ENCODE measurements around the gene IAH1. TPM values are rescaled to one million over a fixed set of nuclear protein-coding genes. Genes with fewer than 3 reads are reported as not detected.
"Not testable (repeated sequence)": the region's sequence is repeated elsewhere in the genome, so short reads cannot be mapped to it uniquely, and the experiment has no call there.

Gene IAH1
- total RNA-seq, 2 donors from 2014 or later: 43.6 to 45.2 TPM

DNA sequence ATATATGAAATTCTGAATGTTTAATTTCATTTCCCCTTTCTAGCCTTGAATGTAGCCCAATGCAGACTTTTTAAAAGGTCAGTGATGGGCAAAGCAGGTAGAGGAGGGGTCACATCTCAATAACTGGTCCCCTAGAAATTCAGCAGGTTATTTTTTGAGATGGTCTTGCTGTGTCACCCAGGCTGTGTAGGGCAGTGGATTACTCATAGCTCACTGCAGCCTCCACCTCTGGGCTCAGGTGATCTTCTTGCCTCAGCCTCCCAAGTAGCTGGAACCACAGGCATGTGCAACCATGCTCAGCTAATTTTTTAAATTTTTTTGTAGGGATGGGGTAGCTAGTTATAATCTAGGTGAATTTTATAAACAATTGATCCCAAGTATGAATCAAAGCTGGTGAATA is 8.8 kb downstream of the IAH1 start:
- DNase-seq: no peak
- no peak overlapping the region for H3K27ac Mint-ChIP-seq
- peaks cover 4% of the 10 kb centered on the region for H3K36me3 Mint-ChIP-seq (ENCODE audit: low read depth)
- H3K4me3 Mint-ChIP-seq: no peak overlapping the region
- H3K27me3 Mint-ChIP-seq: no peaks in the 10 kb centered on the region
- no peaks in the 10 kb centered on the region for H3K9me3 ChIP-seq (ENCODE audit: control insufficient read depth, low read length, poor library complexity, severe bottlenecking)
- ATAC-seq: no peak
- peaks cover 10% of the 10 kb centered on the region for H3K4me1 Mint-ChIP-seq

DNA sequence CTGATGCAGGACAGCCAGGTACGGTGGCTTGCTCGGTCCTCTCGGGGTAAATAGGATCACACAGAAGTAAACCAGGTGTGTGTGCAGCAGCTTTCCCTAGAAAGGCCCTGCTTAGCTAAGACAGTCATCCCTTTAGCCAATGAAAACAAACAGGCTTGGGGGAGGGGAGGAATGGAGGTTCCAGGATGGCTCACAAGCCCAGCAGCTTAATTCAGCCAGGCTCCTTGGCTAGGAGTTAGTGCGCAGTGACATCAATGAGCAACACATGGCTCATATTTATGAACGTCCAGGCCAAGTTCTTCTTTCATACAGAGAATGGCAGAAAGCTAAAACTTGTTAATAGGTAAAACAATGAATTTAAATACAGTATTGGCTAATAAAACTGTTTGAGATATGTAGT is 10.2 kb downstream of the IAH1 start:
- H3K27me3 Mint-ChIP-seq: no peaks in the 10 kb centered on the region
- no peak overlapping the region for H3K4me3 Mint-ChIP-seq
- no peak for ATAC-seq
- H3K36me3 Mint-ChIP-seq (ENCODE audit: low read depth): peaks cover 2% of the 10 kb centered on the region
- no peaks in the 10 kb centered on the region for H3K9me3 ChIP-seq (ENCODE audit: control insufficient read depth, low read length, poor library complexity, severe bottlenecking)
- no peak for DNase-seq
- peak overlapping the region; percentile 45 for H3K27ac Mint-ChIP-seq
- H3K4me1 Mint-ChIP-seq: peaks cover 3% of the 10 kb centered on the region

DNA sequence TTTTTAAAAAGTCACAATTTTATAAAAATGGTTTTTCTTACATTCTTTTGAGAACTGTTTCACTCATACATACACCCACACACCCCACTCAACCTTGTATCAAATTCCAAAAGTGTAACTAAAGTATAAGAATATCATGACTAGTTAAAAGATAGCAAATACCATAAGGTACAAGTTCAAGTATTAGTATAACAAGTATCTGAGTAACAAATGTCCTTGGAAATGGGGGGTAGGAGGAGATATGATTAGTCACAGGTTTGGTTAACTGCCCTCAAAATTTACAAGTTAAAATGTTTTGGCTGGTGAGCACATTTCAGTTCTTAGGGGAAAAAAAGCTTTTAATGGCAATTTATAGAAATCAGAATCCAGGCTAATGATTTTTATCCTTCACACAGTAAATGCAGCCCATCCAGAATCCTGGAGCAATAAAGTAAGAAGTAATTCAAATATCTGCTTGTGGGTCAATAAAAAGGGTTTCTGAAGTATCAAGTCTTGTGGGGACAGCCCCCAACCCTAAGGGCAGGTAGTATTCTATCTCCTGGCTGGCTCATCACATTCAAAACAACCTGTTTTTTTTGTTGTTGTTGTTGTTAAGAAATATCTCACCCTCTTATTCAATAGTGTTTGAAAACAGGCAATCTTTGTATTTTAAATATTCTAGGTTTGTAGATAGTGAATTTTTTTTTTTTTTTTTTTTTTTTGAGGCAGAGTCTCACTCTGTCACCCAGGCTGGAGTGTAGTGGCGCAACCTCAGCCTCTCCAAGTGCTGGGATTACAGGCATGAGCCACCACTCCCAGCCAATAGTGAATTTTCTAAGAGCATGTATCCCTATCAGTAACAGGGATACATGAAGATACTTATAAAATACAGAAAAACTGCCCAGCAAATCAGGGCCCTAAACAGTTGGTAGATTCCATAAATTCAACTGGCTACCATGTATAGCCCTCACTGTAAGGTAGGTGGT is 14.5 kb downstream of the IAH1 start:
- DNase-seq: no peak
- H3K4me1 Mint-ChIP-seq: peaks cover 5% of the 10 kb centered on the region
- no peaks in the 10 kb centered on the region for H3K36me3 Mint-ChIP-seq (ENCODE audit: low read depth)
- ATAC-seq: no peak
- no peaks in the 10 kb centered on the region for H3K9me3 ChIP-seq (ENCODE audit: control insufficient read depth, low read length, poor library complexity, severe bottlenecking)
- no peak overlapping the region for H3K4me3 Mint-ChIP-seq
- peak overlapping the region; percentile 41 for H3K27ac Mint-ChIP-seq
- no peaks in the 10 kb centered on the region for H3K27me3 Mint-ChIP-seq

DNA sequence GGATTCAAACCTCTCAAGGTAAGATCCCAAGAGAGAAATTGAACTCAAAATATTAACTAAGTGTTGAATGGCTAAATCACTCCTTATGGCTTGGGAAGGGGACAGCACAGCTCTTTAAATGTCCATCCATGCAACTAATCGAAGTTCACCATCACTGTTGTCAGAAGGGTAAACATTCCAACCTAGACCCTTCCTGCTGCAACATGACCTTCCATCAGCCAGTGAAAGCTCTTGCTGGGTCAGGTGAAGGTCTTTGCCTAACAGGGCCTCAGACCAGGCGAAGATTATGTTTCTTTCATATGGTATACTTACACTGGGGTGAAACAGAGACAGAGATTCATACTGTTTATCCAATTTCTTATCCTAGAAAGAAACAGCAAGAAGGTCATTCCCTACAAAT is 16.4 kb downstream of the IAH1 start:
- no peaks in the 10 kb centered on the region for H3K36me3 Mint-ChIP-seq (ENCODE audit: low read depth)
- no peak overlapping the region for H3K27ac Mint-ChIP-seq
- H3K9me3 ChIP-seq (ENCODE audit: control insufficient read depth, low read length, poor library complexity, severe bottlenecking): no peaks in the 10 kb centered on the region
- H3K27me3 Mint-ChIP-seq: no peaks in the 10 kb centered on the region
- no peak overlapping the region for H3K4me3 Mint-ChIP-seq
- ATAC-seq: no peak
- peaks cover 5% of the 10 kb centered on the region for H3K4me1 Mint-ChIP-seq
- DNase-seq: no peak

DNA sequence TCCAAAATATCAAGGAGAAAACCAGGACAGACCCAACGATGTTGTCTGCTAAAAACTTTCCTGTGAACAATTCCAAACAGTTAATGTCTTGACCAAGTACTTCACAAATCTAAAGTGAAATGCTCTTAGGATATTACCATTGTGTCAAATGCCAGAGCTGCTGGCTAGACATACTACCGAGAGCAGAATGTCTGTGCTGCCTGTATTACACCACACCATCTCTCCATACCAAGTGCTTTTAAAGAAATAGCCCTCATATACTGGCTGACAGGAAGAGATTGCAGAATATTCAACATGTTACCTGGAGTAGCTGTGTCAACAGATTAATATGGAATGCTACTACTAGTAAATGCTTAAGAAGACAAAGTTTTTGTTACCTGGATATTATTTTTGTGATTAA is 18.6 kb downstream of the IAH1 start:
- no peaks in the 10 kb centered on the region for H3K27me3 Mint-ChIP-seq
- peaks cover 2% of the 10 kb centered on the region for H3K36me3 Mint-ChIP-seq (ENCODE audit: low read depth)
- H3K4me3 Mint-ChIP-seq: no peak overlapping the region
- H3K9me3 ChIP-seq (ENCODE audit: control insufficient read depth, low read length, poor library complexity, severe bottlenecking): no peaks in the 10 kb centered on the region
- H3K4me1 Mint-ChIP-seq: peaks cover 8% of the 10 kb centered on the region
- DNase-seq (no peak), ATAC-seq (no peak)
- peak overlapping the region; percentile 77 for H3K27ac Mint-ChIP-seq

DNA sequence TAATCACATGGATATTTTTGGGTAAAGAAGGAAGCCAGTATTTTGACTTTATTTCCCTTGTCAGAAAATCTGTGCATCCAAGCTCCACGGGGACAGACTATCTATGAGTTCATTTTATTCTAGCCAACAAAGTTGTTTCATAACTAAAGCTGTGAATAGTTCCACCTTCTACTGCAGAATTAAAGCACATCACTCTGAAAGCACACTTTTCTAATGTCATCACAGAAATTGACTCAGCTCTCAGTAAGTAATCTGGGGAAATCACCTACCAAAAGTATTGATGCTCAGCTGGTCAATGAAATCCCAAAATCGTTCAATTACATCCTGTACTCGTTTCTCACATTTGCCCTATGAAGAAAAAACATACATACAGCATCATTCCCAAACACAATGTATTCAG is 19.1 kb downstream of the IAH1 start:
- peaks cover 2% of the 10 kb centered on the region for H3K36me3 Mint-ChIP-seq (ENCODE audit: low read depth)
- ATAC-seq: no peak
- H3K4me1 Mint-ChIP-seq: peaks cover 8% of the 10 kb centered on the region
- peak overlapping the region; percentile 77 for H3K27ac Mint-ChIP-seq
- no peaks in the 10 kb centered on the region for H3K9me3 ChIP-seq (ENCODE audit: control insufficient read depth, low read length, poor library complexity, severe bottlenecking)
- no peak for DNase-seq
- no peak overlapping the region for H3K4me3 Mint-ChIP-seq
- no peaks in the 10 kb centered on the region for H3K27me3 Mint-ChIP-seq

DNA sequence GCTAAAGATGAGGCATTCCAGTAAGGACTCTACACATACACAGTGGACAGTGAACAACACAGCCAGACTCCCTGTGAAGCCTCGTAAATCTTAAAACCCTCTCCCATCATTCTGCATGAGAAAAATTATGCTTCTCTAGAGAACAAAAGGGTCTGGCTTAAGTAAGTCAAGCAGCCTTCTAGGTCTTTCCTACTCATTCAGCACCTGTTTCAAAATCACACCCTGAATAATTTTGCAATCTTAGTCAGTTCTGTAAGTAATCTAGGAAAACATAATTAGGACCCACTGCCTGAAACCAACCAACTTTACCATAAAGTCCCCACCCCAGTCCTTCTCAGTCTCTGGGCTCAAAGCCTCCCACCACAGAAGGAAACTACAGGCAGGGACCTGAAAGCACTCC is 19.7 kb downstream of the IAH1 start:
- ATAC-seq: no peak
- Mint-ChIP-seq H3K27me3 (no peaks in the 10 kb centered on the region), H3K4me1 (peaks cover 10% of the 10 kb centered on the region), H3K27ac (peak overlapping the region; percentile 77), H3K36me3 (ENCODE audit: low read depth) (peaks cover 2% of the 10 kb centered on the region), H3K4me3 (no peak overlapping the region)
- no peak for DNase-seq
- no peaks in the 10 kb centered on the region for H3K9me3 ChIP-seq (ENCODE audit: control insufficient read depth, low read length, poor library complexity, severe bottlenecking)

DNA sequence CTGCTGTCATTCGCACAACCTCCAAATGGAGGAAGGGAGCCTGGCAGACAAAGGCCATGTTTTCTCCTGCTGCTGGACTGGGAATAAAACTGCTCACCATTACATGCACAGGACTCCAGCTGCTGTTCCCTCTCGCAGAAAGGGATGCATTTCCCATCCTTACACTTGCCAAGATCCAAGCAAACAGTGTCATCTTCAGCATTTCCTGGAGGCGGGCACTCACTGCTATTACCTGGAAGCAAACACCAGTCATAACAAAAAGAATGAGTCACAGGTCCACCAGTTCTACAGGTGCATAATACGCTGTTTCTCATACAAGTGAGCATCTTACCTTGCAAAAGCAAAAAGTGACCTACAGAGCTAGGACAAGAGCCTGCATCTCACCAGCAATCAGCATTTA is 22.7 kb downstream of the IAH1 start:
- Mint-ChIP-seq H3K27ac (peak overlapping the region; percentile 51), H3K36me3 (ENCODE audit: low read depth) (peaks cover 6% of the 10 kb centered on the region)
- ATAC-seq: no peak

DNA sequence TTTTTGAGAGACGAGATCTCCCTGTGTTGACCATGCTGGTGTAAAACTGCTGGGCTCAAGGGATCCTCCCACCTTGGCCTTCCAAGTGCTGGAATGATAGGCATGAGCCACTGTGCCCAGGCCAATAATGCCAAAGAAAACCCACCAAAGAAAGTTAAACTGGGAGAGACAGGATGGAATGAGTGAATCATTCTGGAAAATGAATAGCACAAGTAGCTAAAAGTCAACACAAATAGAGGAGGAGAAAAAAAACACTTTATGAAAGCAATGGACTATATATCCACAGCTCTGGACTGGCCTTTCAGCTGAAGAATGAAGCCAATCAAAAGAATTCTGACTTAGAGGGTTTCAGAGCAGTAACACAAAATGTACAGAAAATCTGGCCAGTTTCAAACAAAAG is 23.9 kb downstream of the IAH1 start:
- peaks cover 12% of the 10 kb centered on the region for H3K4me1 Mint-ChIP-seq
- H3K36me3 Mint-ChIP-seq (ENCODE audit: low read depth): peaks cover 6% of the 10 kb centered on the region
- H3K27me3 Mint-ChIP-seq: no peaks in the 10 kb centered on the region
- H3K9me3 ChIP-seq (ENCODE audit: control insufficient read depth, low read length, poor library complexity, severe bottlenecking): no peaks in the 10 kb centered on the region
- DNase-seq (no peak), ATAC-seq (no peak)
- no peak overlapping the region for H3K4me3 Mint-ChIP-seq
- H3K27ac Mint-ChIP-seq: no peak overlapping the region

More for the DNA sequence above, 22.7 kb downstream of the IAH1 start:
- H3K27me3 Mint-ChIP-seq: no peaks in the 10 kb centered on the region
- H3K9me3 ChIP-seq (ENCODE audit: control insufficient read depth, low read length, poor library complexity, severe bottlenecking): no peaks in the 10 kb centered on the region
- H3K4me3 Mint-ChIP-seq: no peak overlapping the region
- no peak for DNase-seq
- H3K4me1 Mint-ChIP-seq: peaks cover 13% of the 10 kb centered on the region

DNA sequence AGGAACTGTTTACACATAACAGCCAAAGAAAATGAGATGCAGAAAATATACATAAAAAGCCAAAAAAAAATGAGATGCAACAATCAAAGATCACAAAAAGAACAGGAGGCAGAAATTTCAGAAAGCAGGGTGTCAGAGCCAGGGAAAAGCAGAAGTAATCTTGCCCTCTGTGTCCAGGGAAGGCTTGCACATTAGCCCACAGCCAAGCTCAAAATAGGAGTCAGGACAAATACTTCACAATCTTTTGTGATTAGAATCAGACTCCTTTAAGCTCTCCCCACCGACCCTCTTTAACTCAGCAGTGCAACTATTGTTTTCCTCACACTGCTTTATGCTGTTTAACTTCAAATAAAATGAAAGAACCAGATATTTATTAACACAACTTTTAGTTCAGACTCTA is 34.6 kb downstream of the IAH1 start:
- Mint-ChIP-seq H3K36me3 (ENCODE audit: low read depth) (peaks cover 6% of the 10 kb centered on the region), H3K4me3 (no peak overlapping the region), H3K27me3 (no peaks in the 10 kb centered on the region), H3K4me1 (peaks cover 7% of the 10 kb centered on the region), H3K27ac (no peak overlapping the region)
- ATAC-seq (no peak), DNase-seq (no peak)
- no peaks in the 10 kb centered on the region for H3K9me3 ChIP-seq (ENCODE audit: control insufficient read depth, low read length, poor library complexity, severe bottlenecking)

DNA sequence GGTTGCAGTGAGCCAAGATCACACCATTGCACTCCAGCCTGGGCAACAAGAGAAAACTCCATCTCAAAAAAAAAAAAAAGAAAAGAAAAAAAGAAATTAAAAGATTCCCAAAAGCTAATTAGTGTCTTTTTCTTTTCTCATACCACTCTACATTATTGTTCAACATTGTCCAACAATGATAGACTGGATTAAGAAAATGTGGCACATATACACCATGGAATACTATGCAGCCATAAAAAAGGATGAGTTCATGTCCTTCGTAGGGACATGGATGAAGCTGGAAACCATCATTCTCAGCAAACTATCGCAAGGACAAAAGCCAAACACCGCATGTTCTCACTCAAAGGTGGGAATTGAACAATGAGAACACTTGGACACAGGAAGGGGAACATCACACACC is 39.6 kb downstream of the IAH1 start:
- not testable (repeated sequence) for H3K9me3 ChIP-seq (ENCODE audit: control insufficient read depth, low read length, poor library complexity, severe bottlenecking); ATAC-seq; H3K4me1 Mint-ChIP-seq; H3K4me3 Mint-ChIP-seq; H3K27me3 Mint-ChIP-seq; DNase-seq
- H3K27ac Mint-ChIP-seq: peak overlapping the region; percentile 14
- H3K36me3 Mint-ChIP-seq (ENCODE audit: low read depth): peaks cover 11% of the 10 kb centered on the region

DNA sequence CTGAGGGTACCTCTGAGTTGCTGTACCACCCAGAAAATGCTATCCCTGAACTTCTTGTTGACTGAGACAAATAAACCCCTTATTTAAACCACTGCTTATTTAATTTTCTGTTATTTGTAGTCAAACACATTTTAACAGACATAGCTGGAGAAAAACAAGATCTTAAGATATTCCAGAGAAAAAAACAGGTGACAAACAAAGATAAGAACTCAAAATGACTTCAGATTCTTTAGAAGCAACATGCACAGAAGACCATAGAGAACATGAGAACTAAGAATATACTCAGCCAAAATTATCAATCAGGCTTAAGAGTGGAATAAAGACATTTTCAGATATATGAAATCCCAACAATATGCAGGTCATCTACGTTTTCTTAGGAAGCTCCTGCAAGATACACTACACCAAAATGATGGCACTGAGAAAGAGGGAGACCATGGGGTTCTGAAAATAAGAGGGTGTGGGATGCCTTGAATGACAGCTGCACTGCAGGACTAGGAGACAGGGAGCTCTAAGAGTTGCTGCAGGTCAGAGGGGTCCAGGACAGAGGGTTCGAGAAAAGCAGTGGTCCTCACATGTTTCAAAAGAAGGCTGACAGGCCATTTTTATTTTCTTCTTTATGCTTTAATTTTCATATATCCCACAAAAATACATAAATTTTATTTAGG is 42.9 kb downstream of the IAH1 start:
- H3K27me3 Mint-ChIP-seq: no peaks in the 10 kb centered on the region

DNA sequence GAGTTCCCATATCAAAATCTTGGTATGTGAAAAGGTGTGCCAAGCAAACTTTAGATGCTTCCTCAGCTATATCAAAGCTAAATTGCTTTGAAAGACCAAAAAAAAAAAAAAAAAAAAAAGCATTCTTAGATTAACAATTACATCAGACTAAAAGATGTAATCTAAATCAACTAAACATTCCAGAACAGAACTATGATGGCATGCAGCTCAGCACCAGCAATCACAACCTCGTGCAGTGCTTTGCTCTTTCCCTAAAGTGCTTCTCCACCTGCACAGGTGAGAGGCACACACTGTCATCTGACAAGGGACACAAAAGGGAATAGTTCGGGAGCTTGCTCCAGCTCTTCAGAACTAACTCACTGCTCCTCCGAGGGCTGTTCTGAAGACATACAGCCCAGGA is 43.8 kb downstream of the IAH1 start:
- H3K9me3 ChIP-seq (ENCODE audit: control insufficient read depth, low read length, poor library complexity, severe bottlenecking): no peaks in the 10 kb centered on the region
- peaks cover 3% of the 10 kb centered on the region for H3K4me1 Mint-ChIP-seq
- no peaks in the 10 kb centered on the region for H3K27me3 Mint-ChIP-seq
- H3K36me3 Mint-ChIP-seq (ENCODE audit: low read depth): peaks cover 13% of the 10 kb centered on the region
- H3K4me3 Mint-ChIP-seq: no peak overlapping the region
- no peak for ATAC-seq
- H3K27ac Mint-ChIP-seq: no peak overlapping the region
- no peak for DNase-seq

More for the DNA sequence above, 42.9 kb downstream of the IAH1 start:
- Mint-ChIP-seq H3K4me3 (no peak overlapping the region), H3K4me1 (peaks cover 3% of the 10 kb centered on the region), H3K36me3 (ENCODE audit: low read depth) (peaks cover 13% of the 10 kb centered on the region), H3K27ac (peak overlapping the region; percentile 25)
- no peak for ATAC-seq
- no peaks in the 10 kb centered on the region for H3K9me3 ChIP-seq (ENCODE audit: control insufficient read depth, low read length, poor library complexity, severe bottlenecking)
- no peak for DNase-seq

All from T-helper 17 cell (primary cell).